HepG2 (cell line): Measurements from ENCODE around the gene TRAP1. TPM values are rescaled to one million over a fixed set of nuclear protein-coding genes. Genes with fewer than 3 reads are reported as not detected.

Experiments used
- AGO2 ChIP-seq: fragments of 200-400 bp; formaldehyde crosslinking; optimal IDR thresholded peaks from 2 replicates; pipeline ENCODE3; 2017; ENCODE audit warnings: mild to moderate bottlenecking, low read depth, low read length, moderate library complexity
- FOXA1 ChIP-seq, 2 experiments: fragments of 450-650 bp in 1 of 2; sonication (generic) in 1 of 2; formaldehyde crosslinking in 1 of 2; IDR thresholded peaks; 2 replicates each; pipeline versions ENCODE4 v1.4.0 to v1.6.1; 2016 to 2020; ENCODE audit warnings: missing genetic modification reagents in 1 of 2
- LCORL ChIP-seq, 2 experiments: fragments of 450-650 bp in 1 of 2; sonication (generic) in 1 of 2; formaldehyde crosslinking in 1 of 2; IDR thresholded peaks; 2 replicates each; pipeline versions ENCODE4 v1.5.0 to v1.6.1; 2017 to 2020; ENCODE audit warnings: antibody characterized with exemption in 1 of 2, missing genetic modification reagents in 1 of 2
- POGZ ChIP-seq: sonication (generic); formaldehyde crosslinking; IDR thresholded peaks from 2 replicates; pipeline ENCODE4 v1.4.0; 2020; ENCODE audit warnings: mild to moderate bottlenecking, missing genetic modification reagents
- REXO4 ChIP-seq: sonication (generic); formaldehyde crosslinking; IDR thresholded peaks from 2 replicates; pipeline ENCODE4 v1.8.0; 2022; ENCODE audit warnings: missing genetic modification reagents, mild to moderate bottlenecking, borderline replicate concordance
- SKI ChIP-seq: fragments of 450-650 bp; IDR thresholded peaks from one replicate; pipeline ENCODE4 v1.6.1; 2018; ENCODE audit warnings: mild to moderate bottlenecking; ENCODE audit not compliant: partially characterized antibody
- SMYD3 ChIP-seq: sonication (generic); formaldehyde crosslinking; IDR thresholded peaks from 2 replicates; pipeline ENCODE4 v1.8.1; 2023; ENCODE audit warnings: mild to moderate bottlenecking, missing genetic modification reagents
- SP140L ChIP-seq: sonication (generic); formaldehyde crosslinking; IDR thresholded peaks from 2 replicates; pipeline ENCODE4 v1.4.0; 2020; ENCODE audit warnings: missing genetic modification reagents, borderline replicate concordance
- SRY ChIP-seq: sonication (generic); formaldehyde crosslinking; IDR thresholded peaks from 2 replicates; pipeline ENCODE4 v1.8.0; 2022; ENCODE audit warnings: mild to moderate bottlenecking, missing genetic modification reagents
- TGIF2 ChIP-seq: IDR thresholded peaks from 2 replicates; pipeline ENCODE4 v1.6.1; 2016; ENCODE audit warnings: control low read depth, missing compliant biosample characterization
- ZNF234 ChIP-seq: sonication (generic); formaldehyde crosslinking; conservative IDR thresholded peaks from 2 replicates; pipeline ENCODE4 v1.5.1; 2020; ENCODE audit warnings: mild to moderate bottlenecking, missing genetic modification reagents
- ZNF263 ChIP-seq: sonication (generic); formaldehyde crosslinking; IDR thresholded peaks from 2 replicates; pipeline ENCODE4 v1.4.0; 2020; ENCODE audit warnings: missing genetic modification reagents
- ZNF547 ChIP-seq: sonication (generic); formaldehyde crosslinking; IDR thresholded peaks from 2 replicates; pipeline ENCODE4 v1.5.1; 2020; ENCODE audit warnings: mild to moderate bottlenecking, missing genetic modification reagents
- ZNF724P ChIP-seq: sonication (generic); formaldehyde crosslinking; IDR thresholded peaks from 2 replicates; pipeline ENCODE4 v1.8.0; 2022; ENCODE audit warnings: missing genetic modification reagents, borderline replicate concordance
- ZNF746 ChIP-seq: sonication (generic); formaldehyde crosslinking; IDR thresholded peaks from 2 replicates; pipeline ENCODE4 v1.8.0; 2022; ENCODE audit warnings: mild to moderate bottlenecking, missing genetic modification reagents
- polyA plus RNA-seq, 8 experiments: library from polyadenylated mRNA; depleted of rRNA in 3 of 8; stranded (reverse) in 7 of 8; unstranded in 1 of 8; fragments of >200 nt; fragmentation: Illumina TruSeq in 4 of 8; extraction: Trizol in 4 of 8; gene quantifications; 2 replicates each; pipeline versions ENCODE4 v1.2.1 to v1.2.3, GENCODE V29; 2011 to 2016; ENCODE audit warnings: low read depth in 4 of 8, missing spikeins in 1 of 8, mixed read lengths in 1 of 8; ENCODE audit not compliant: insufficient read depth in 1 of 8
- total RNA-seq, 5 experiments: library from RNA; depleted of rRNA; stranded (reverse); fragments of >200 nt; fragmentation: Illumina TruSeq; extraction: Trizol; gene quantifications; 2 replicates each; pipeline ENCODE4 v1.2.3, GENCODE V29; 2016; ENCODE audit warnings: low read depth in 1 of 5
- TF ChIP-seq, protein P1 (sequence below): sonication (generic); formaldehyde crosslinking; IDR thresholded peaks from 2 replicates; pipeline ENCODE4 v1.4.0; 2020; ENCODE audit warnings: missing genetic modification reagents, low read depth, mild to moderate bottlenecking, borderline replicate concordance
- TF ChIP-seq, protein P2 (sequence below): IDR thresholded peaks from 2 replicates; pipeline ENCODE4 v1.6.1; 2016
- TF ChIP-seq, protein P3 (sequence below): sonication (generic); formaldehyde crosslinking; IDR thresholded peaks from 2 replicates; pipeline ENCODE4 v1.8.1; 2022; ENCODE audit warnings: low read depth, mild to moderate bottlenecking, missing genetic modification reagents
- TF ChIP-seq, protein P4 (sequence below): sonication (generic); formaldehyde crosslinking; IDR thresholded peaks from 2 replicates; pipeline ENCODE4 v1.9.0; 2021; ENCODE audit warnings: missing genetic modification reagents, mild to moderate bottlenecking, borderline replicate concordance
- TF ChIP-seq, protein P5 (sequence below): sonication (generic); formaldehyde crosslinking; IDR thresholded peaks from 2 replicates; pipeline ENCODE4 v1.4.0; 2020; ENCODE audit warnings: mild to moderate bottlenecking, missing genetic modification reagents
- TF ChIP-seq, protein P6 (sequence below): sonication (generic); formaldehyde crosslinking; IDR thresholded peaks from 2 replicates; pipeline ENCODE4 v1.4.0; 2020; ENCODE audit warnings: missing genetic modification reagents
- TF ChIP-seq, protein P7 (sequence below): sonication (generic); formaldehyde crosslinking; IDR thresholded peaks from 2 replicates; pipeline ENCODE4 v1.5.0; 2020; ENCODE audit warnings: missing genetic modification reagents

TRAP1 gene
- total and polyA plus RNA-seq, 2 of the 13 experiments (the other 11 are each of a cell fraction or from before 2014, with no cell fraction given), result 127 to 240 TPM

DNA sequence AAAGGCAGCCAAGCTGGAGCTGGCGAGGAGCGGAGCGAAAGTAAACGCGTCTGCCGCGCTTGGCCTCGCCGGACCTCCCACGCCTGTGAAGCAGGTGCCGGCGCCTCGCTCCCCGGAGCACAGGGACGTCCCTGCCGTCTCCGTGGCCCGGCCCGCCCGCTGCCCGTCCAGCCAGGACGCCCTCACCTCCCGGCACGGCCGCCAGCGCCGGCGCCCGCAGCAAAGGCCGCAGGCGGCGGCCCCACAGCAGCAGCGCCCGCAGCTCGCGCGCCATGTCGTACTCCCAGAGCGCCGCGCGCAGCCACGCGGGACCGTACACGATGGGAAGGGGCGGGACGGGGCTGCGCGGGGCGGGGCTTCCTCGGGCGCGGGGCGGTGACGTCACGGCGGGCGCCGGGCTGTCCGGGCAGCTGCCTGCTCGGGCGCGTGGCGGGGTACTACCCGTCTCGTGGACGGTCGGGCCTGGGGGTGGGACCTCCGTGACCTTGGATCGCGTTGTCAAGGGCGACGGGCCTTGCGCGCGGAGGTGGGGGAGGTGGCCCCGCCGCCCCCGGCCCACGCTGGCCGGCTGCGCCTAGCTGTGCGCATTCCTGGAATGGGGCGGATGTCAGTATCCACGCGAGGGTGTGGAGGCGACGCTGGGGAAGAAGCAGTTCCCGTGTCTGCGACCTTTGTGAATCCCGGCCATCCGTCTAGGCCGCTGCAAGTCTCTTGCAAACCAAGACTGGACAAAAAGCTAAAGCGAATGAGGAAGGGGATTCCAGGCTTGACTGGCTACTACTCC, at the start of gene TRAP1 (continued):
- TF ChIP-seq, protein P1, sequence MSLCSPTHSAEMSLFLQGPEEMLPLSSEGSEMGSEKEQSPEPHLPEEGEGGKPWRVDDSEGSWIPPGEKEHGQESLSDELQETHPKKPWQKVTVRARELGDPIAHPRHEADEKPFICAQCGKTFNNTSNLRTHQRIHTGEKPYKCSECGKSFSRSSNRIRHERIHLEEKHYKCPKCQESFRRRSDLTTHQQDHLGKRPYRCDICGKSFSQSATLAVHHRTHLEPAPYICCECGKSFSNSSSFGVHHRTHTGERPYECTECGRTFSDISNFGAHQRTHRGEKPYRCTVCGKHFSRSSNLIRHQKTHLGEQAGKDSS (CRISPR knock-in tag), result peak; percentile 63; the same call in 1 of the 2 replicates
- TF ChIP-seq SP140L (no peak), REXO4 (CRISPR knock-in tag) (peak; percentile 66; the same call in 1 of the 2 replicates), ZNF547 (peak; percentile 69), SRY (peak; percentile 30), ZNF234 (CRISPR knock-in tag) (no peak), SKI (peak; percentile 12), TGIF2 (CRISPR knock-in tag) (no peak), FOXA1 (IDR thresholded peaks at IDR 0.05) (no peak), FOXA1 (CRISPR knock-in tag; IDR thresholded peaks at IDR 0.05) (no peak), SMYD3 (no peak), AGO2 (peak; percentile 84), ZNF746 (CRISPR knock-in tag) (no peak), ZNF263 (no peak; the same call in 1 of the 2 replicates), LCORL (IDR thresholded peaks at IDR 0.05) (no peak), LCORL (CRISPR knock-in tag; IDR thresholded peaks at IDR 0.05) (peak; percentile 82), POGZ (CRISPR knock-in tag) (no peak), ZNF724P (CRISPR knock-in tag) (no peak)
- TF ChIP-seq, protein P2, sequence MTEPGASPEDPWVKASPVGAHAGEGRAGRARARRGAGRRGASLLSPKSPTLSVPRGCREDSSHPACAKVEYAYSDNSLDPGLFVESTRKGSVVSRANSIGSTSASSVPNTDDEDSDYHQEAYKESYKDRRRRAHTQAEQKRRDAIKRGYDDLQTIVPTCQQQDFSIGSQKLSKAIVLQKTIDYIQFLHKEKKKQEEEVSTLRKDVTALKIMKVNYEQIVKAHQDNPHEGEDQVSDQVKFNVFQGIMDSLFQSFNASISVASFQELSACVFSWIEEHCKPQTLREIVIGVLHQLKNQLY (CRISPR knock-in tag), result no peak
- TF ChIP-seq, protein P3, sequence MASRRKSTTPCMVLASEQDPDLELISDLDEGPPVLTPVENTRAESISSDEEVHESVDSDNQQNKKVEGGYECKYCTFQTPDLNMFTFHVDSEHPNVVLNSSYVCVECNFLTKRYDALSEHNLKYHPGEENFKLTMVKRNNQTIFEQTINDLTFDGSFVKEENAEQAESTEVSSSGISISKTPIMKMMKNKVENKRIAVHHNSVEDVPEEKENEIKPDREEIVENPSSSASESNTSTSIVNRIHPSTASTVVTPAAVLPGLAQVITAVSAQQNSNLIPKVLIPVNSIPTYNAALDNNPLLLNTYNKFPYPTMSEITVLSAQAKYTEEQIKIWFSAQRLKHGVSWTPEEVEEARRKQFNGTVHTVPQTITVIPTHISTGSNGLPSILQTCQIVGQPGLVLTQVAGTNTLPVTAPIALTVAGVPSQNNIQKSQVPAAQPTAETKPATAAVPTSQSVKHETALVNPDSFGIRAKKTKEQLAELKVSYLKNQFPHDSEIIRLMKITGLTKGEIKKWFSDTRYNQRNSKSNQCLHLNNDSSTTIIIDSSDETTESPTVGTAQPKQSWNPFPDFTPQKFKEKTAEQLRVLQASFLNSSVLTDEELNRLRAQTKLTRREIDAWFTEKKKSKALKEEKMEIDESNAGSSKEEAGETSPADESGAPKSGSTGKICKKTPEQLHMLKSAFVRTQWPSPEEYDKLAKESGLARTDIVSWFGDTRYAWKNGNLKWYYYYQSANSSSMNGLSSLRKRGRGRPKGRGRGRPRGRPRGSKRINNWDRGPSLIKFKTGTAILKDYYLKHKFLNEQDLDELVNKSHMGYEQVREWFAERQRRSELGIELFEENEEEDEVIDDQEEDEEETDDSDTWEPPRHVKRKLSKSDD, result no peak
- TF ChIP-seq, protein P4, sequence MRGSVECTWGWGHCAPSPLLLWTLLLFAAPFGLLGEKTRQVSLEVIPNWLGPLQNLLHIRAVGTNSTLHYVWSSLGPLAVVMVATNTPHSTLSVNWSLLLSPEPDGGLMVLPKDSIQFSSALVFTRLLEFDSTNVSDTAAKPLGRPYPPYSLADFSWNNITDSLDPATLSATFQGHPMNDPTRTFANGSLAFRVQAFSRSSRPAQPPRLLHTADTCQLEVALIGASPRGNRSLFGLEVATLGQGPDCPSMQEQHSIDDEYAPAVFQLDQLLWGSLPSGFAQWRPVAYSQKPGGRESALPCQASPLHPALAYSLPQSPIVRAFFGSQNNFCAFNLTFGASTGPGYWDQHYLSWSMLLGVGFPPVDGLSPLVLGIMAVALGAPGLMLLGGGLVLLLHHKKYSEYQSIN (CRISPR knock-in tag), result 0 out of 2 replicates have a peak, but pooled peaks have one; percentile 56
- TF ChIP-seq, protein P5, sequence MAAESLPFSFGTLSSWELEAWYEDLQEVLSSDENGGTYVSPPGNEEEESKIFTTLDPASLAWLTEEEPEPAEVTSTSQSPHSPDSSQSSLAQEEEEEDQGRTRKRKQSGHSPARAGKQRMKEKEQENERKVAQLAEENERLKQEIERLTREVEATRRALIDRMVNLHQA (CRISPR knock-in tag), result no peak
- TF ChIP-seq, protein P6, sequence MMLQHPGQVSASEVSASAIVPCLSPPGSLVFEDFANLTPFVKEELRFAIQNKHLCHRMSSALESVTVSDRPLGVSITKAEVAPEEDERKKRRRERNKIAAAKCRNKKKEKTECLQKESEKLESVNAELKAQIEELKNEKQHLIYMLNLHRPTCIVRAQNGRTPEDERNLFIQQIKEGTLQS (CRISPR knock-in tag), result no peak
- TF ChIP-seq, protein P7, sequence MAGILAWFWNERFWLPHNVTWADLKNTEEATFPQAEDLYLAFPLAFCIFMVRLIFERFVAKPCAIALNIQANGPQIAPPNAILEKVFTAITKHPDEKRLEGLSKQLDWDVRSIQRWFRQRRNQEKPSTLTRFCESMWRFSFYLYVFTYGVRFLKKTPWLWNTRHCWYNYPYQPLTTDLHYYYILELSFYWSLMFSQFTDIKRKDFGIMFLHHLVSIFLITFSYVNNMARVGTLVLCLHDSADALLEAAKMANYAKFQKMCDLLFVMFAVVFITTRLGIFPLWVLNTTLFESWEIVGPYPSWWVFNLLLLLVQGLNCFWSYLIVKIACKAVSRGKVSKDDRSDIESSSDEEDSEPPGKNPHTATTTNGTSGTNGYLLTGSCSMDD (CRISPR knock-in tag), result no peak
